ENCODE results near the gene NPB.

GRCh38 chr17:81934850-81935708, 33.0 kb downstream of the NPB start:
- TF ChIP-seq CTCF (IDR thresholded peaks at IDR 0.05) (no peak), POLR2A (IDR thresholded peaks at IDR 0.05) (no peak)
